Mesenchymal stem cell (in vitro differentiated cells and primary cell): ENCODE data around the gene GCNT2.
A peak's percentile ranks its signal among the peaks of the same experiment; 100 is the strongest.
"Not testable (repeated sequence)": the region's sequence is repeated elsewhere in the genome, so short reads cannot be mapped to it uniquely, and the experiment has no call there.

Experiments used
- DNase-seq: peaks from one replicate; pipeline ENCODE4 v3.0.0-alpha.2; 2013
- H2AFZ ChIP-seq: one replicate; pipeline ENCODE4 v1.6.1; 2013; ENCODE audit warnings: low read depth, mild to moderate bottlenecking, control low read depth, inconsistent platforms, low read length, moderate library complexity
- H2AK5ac ChIP-seq: 2 replicates; pipeline ENCODE4 v1.6.1; 2013; ENCODE audit warnings: low read length, moderate library complexity, mild to moderate bottlenecking, inconsistent platforms; ENCODE audit not compliant: severe bottlenecking
- H2BK120ac ChIP-seq: one replicate; pipeline ENCODE4 v1.6.1; 2013; ENCODE audit warnings: low read depth, mild to moderate bottlenecking, inconsistent platforms, low read length, moderate library complexity
- H2BK12ac ChIP-seq, 2 experiments: one replicate each; pipeline ENCODE4 v1.6.1; 2013; ENCODE audit warnings: inconsistent platforms in 2 of 2, low read length in 2 of 2, mild to moderate bottlenecking in 2 of 2, moderate library complexity in 2 of 2, control low read depth in 1 of 2
- H2BK15ac ChIP-seq: one replicate; pipeline ENCODE4 v1.6.1; 2013; ENCODE audit warnings: mild to moderate bottlenecking, low read depth, inconsistent platforms; ENCODE audit not compliant: poor library complexity, severe bottlenecking
- H2BK5ac ChIP-seq: 2 replicates; pipeline ENCODE4 v1.6.1; 2013; ENCODE audit warnings: low read depth, mild to moderate bottlenecking, low read length, control low read depth, inconsistent platforms; ENCODE audit not compliant: poor library complexity, severe bottlenecking
- H3K14ac ChIP-seq, 2 experiments: one replicate each; pipeline ENCODE4 v1.6.1; 2013; ENCODE audit warnings: inconsistent platforms in 2 of 2, low read length in 2 of 2, control low read depth in 1 of 2, mild to moderate bottlenecking in 1 of 2, moderate library complexity in 1 of 2
- H3K18ac ChIP-seq, 2 experiments: one replicate each; pipeline ENCODE4 v1.6.1; 2013; ENCODE audit warnings: inconsistent platforms in 2 of 2, low read length in 2 of 2, control low read depth in 1 of 2, low read depth in 1 of 2, mild to moderate bottlenecking in 1 of 2
- H3K23ac ChIP-seq, 2 experiments: one replicate each; pipeline ENCODE4 v1.6.1; 2013; ENCODE audit warnings: inconsistent platforms in 2 of 2, low read length in 2 of 2, mild to moderate bottlenecking in 2 of 2, moderate library complexity in 2 of 2, control low read depth in 1 of 2
- H3K27ac ChIP-seq: 2 replicates; pipeline ENCODE4 v1.5.1; 2013; ENCODE audit warnings: mild to moderate bottlenecking, moderate library complexity, low read length, control low read depth, inconsistent platforms; ENCODE audit not compliant: poor library complexity, severe bottlenecking
- H3K27me3 ChIP-seq, 2 experiments: 2 replicates each; pipeline versions ENCODE4 v1.6.1 to v1.7.0; 2013; ENCODE audit warnings: low read length in 2 of 2, mild to moderate bottlenecking in 2 of 2, moderate library complexity in 2 of 2, control low read depth in 1 of 2, inconsistent platforms in 1 of 2; ENCODE audit not compliant: control insufficient read depth in 1 of 2, insufficient read depth in 1 of 2
- H3K36me3 ChIP-seq, 2 experiments: 2 replicates each; pipeline versions ENCODE4 v1.6.1 to v1.7.0; 2013; ENCODE audit warnings: low read length in 2 of 2, control low read depth in 1 of 2, inconsistent platforms in 1 of 2, low read depth in 1 of 2, mild to moderate bottlenecking in 1 of 2; ENCODE audit not compliant: insufficient read depth in 2 of 2, control insufficient read depth in 1 of 2
- H3K4ac ChIP-seq, 2 experiments: one replicate each; pipeline ENCODE4 v1.6.1; 2013; ENCODE audit warnings: inconsistent platforms in 2 of 2, low read length in 2 of 2, mild to moderate bottlenecking in 2 of 2, moderate library complexity in 2 of 2, control low read depth in 1 of 2, low read depth in 1 of 2
- H3K4me1 ChIP-seq: 2 replicates; pipeline ENCODE4 v1.6.1; 2013; ENCODE audit warnings: low read depth, low read length, control low read depth; ENCODE audit not compliant: control insufficient read depth, insufficient read depth
- H3K4me2 ChIP-seq: 2 replicates; pipeline ENCODE4 v1.6.1; 2013; ENCODE audit warnings: low read length, mild to moderate bottlenecking, inconsistent platforms; ENCODE audit not compliant: poor library complexity, severe bottlenecking
- H3K4me3 ChIP-seq, 2 experiments: 2 replicates each; pipeline versions ENCODE4 v1.5.1 to v1.7.0; 2013; ENCODE audit warnings: low read length in 2 of 2, mild to moderate bottlenecking in 2 of 2, control low read depth in 1 of 2, low read depth in 1 of 2; ENCODE audit not compliant: insufficient read depth in 1 of 2
- H3K79me1 ChIP-seq: replicated peaks from 2 replicates; pipeline ENCODE4 v1.6.1; 2013; ENCODE audit warnings: mild to moderate bottlenecking, control low read depth, low read length, inconsistent platforms; ENCODE audit not compliant: poor library complexity, severe bottlenecking
- H3K9ac ChIP-seq: 2 replicates; pipeline ENCODE4 v1.7.0; 2013; ENCODE audit warnings: mild to moderate bottlenecking, low read length, moderate library complexity
- H3K9me3 ChIP-seq: 2 replicates; pipeline ENCODE4 v1.7.0; 2013; ENCODE audit warnings: mild to moderate bottlenecking, low read length; ENCODE audit not compliant: control insufficient read depth
- H4K8ac ChIP-seq: one replicate; pipeline ENCODE4 v1.6.1; 2013; ENCODE audit warnings: inconsistent platforms, mild to moderate bottlenecking, low read length, moderate library complexity
- H4K91ac ChIP-seq: one replicate; pipeline ENCODE4 v1.6.1; 2013; ENCODE audit warnings: mild to moderate bottlenecking, low read length, inconsistent platforms
- WGBS: methylation state at CpG from one replicate; pipeline ENCODE4 v1.1.7; 2013; ENCODE audit warnings: mixed read lengths; 5-methylcytosine and 5-hydroxymethylcytosine counted together

GCNT2 gene

DNA sequence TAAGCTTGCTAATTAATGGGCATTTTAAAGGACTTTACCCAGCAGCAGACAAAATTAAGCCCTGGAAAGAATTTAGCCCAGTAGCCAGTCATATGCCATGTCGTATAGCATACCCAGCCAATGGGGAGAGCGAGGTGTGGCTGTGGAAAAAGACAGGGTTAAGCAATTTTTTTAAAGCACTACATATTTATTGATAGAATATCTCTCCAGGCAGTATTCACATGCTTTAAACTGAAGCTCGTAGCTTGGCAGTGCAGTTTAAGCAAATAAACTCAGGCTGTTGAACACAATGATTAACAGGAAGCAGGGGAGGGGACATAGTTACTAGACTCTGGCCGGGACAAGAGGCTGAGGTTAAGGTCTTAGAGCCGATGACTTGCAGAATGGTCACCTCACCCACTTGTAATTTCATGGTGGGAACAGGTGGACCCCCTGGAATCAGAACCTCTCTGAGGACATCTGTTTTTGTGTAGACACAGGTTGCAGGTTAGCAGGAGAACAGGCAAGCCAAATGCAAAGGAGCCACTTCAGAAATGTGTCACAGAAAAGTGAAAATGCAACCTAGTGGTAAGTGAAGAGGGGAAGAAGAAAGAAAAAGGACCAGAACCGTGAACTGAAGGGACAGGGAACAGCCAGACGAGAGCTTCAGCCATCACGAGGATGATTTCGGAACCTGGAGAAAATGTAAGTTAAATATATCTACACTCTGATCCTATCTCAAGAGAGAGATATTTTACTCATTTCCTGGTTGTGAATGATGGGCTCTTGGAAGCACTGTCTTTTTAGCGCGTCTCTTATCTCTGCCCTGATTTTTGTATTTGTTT is 7.2 kb downstream of the GCNT2 start:
- Histone ChIP-seq H2AFZ (peak overlapping the region; percentile 29), H2BK12ac (no peak overlapping the region)

DNA sequence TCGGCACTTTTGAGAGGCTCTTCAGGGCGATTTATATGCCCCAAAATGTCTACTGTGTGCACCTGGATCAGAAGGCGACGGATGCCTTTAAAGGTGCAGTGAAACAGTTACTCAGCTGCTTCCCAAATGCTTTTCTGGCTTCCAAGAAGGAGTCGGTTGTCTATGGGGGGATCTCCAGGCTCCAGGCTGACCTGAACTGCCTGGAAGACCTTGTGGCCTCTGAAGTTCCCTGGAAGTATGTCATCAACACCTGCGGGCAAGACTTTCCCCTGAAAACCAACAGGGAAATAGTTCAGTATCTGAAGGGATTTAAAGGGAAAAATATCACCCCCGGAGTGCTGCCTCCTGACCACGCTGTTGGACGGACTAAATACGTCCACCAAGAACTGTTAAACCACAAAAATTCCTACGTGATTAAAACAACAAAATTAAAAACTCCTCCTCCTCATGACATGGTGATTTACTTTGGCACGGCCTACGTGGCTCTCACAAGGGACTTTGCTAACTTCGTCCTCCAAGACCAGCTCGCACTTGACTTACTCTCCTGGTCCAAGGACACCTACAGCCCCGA is 8.2 kb downstream of the GCNT2 start:
- no peak overlapping the region for H3K4me2 ChIP-seq
- H3K9ac ChIP-seq: no peak overlapping the region
- H2AK5ac ChIP-seq: no peak overlapping the region
- no peak overlapping the region for H3K14ac ChIP-seq
- no peaks in the 10 kb centered on the region for H3K36me3 ChIP-seq
- peaks cover 2% of the 10 kb centered on the region for H3K79me1 ChIP-seq
- no peaks in the 10 kb centered on the region for H3K9me3 ChIP-seq
- no peak overlapping the region for H3K23ac ChIP-seq
- no peak overlapping the region for H3K27ac ChIP-seq
- no peak overlapping the region for H2BK120ac ChIP-seq
- H2BK5ac ChIP-seq: no peak overlapping the region
- WGBS: 87% methylated on average over 16 of the region's 16 CpGs
- H3K4me3 ChIP-seq: no peak overlapping the region
- H3K27me3 ChIP-seq: no peaks in the 10 kb centered on the region
- no peak overlapping the region for H4K91ac ChIP-seq
- H3K18ac ChIP-seq: no peak overlapping the region
- no peak overlapping the region for H3K4ac ChIP-seq
- H3K4me1 ChIP-seq: peaks cover 10% of the 10 kb centered on the region
- H2BK15ac ChIP-seq: no peak overlapping the region
- no peak for DNase-seq
- H2BK12ac ChIP-seq: no peak overlapping the region
- no peak overlapping the region for H2AFZ ChIP-seq
- no peak overlapping the region for H4K8ac ChIP-seq

More for the DNA sequence above, 7.2 kb downstream of the GCNT2 start:
- Histone ChIP-seq H3K4me3 (no peak overlapping the region), H3K4me2 (peak overlapping the region; percentile 55), H3K79me1 (peaks cover 2% of the 10 kb centered on the region), H2BK15ac (no peak overlapping the region), H3K14ac (no peak overlapping the region), H2AK5ac (peak overlapping the region; percentile 8), H3K9ac (no peak overlapping the region), H3K36me3 (no peaks in the 10 kb centered on the region), H2BK5ac (no peak overlapping the region), H3K18ac (peak overlapping the region; percentile 44 to 66), H3K23ac (no peak overlapping the region), H3K4me1 (peaks cover 8% of the 10 kb centered on the region), H3K4ac (no peak overlapping the region), H4K8ac (no peak overlapping the region), H3K27ac (peak overlapping the region; percentile 67), H4K91ac (no peak overlapping the region), H3K9me3 (no peaks in the 10 kb centered on the region), H2BK120ac (no peak overlapping the region), H3K27me3 (no peaks in the 10 kb centered on the region)
- WGBS: 21% methylated on average over 7 of the region's 11 CpGs
- DNase-seq: peak; percentile 62

DNA sequence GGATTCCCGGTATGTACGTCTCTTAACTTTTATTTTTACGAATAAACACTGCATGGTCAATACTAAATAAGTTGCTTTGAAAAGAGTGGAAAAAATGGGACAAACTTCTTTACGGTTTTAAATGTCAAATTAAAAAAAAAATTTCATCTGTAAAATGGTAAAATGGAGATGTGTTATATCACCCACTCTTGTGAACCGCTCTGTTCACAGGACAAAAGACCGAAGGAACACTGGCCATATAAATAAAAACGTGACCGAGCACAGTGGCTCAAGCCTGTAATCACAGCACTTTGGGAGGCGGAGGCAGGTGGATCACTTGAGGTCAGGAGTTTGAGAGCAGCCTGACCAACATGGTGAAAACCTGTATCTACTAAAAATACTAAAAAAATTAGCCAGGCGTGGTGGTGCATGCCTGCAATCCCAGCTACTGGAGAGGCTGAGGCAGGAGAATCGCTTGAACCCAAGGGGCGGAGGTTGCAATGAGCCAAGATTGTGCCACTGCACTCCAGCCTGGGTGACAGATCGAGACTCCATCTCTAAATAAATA is 8.8 kb downstream of the GCNT2 start:
- not testable (repeated sequence) for H2BK120ac ChIP-seq, H2BK12ac ChIP-seq
- 99% methylated on average over 10 of the region's 13 CpGs for WGBS

DNA sequence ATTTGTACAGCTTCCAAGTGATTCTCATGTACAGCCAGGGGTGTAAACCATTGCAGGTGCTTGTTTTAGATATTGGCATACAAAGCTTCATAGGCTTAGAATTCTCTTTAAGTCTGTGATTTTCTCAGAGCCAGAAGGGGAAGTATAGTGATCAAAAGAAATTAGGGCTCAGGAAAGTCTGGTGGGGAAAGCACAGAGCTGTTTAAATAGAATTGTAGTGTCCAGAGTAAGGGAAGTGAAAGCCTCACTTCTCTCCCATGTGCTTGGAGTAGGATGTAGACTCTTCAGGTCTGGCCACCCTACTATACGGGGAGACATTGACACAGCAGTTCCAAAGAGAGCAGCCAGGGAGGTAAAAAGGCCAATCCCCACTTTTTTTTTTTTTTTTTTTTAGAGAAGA is 10.4 kb downstream of the GCNT2 start:
- H3K23ac ChIP-seq: no peak overlapping the region

More for the DNA sequence above, 8.8 kb downstream of the GCNT2 start:
- not testable (repeated sequence) for H2AFZ ChIP-seq, H3K9me3 ChIP-seq, H3K23ac ChIP-seq, H3K14ac ChIP-seq, H2BK5ac ChIP-seq, DNase-seq, H3K9ac ChIP-seq, H3K36me3 ChIP-seq, H4K91ac ChIP-seq, H3K79me1 ChIP-seq, H2AK5ac ChIP-seq, H2BK15ac ChIP-seq, H4K8ac ChIP-seq, H3K18ac ChIP-seq, H3K27me3 ChIP-seq, H3K4ac ChIP-seq, H3K27ac ChIP-seq, H3K4me2 ChIP-seq, H3K4me3 ChIP-seq
- H3K4me1 ChIP-seq: peaks cover 10% of the 10 kb centered on the region

More for the DNA sequence above, 10.4 kb downstream of the GCNT2 start:
- Histone ChIP-seq H2AK5ac (no peak overlapping the region), H4K91ac (no peak overlapping the region), H2BK15ac (no peak overlapping the region), H3K18ac (no peak overlapping the region), H2BK120ac (no peak overlapping the region), H3K36me3 (no peaks in the 10 kb centered on the region), H3K4ac (no peak overlapping the region), H3K4me1 (peaks cover 10% of the 10 kb centered on the region), H2BK5ac (no peak overlapping the region), H3K14ac (no peak overlapping the region), H3K9me3 (no peaks in the 10 kb centered on the region), H3K79me1 (peaks cover 4% of the 10 kb centered on the region), H4K8ac (no peak overlapping the region), H3K4me2 (no peak overlapping the region), H3K9ac (no peak overlapping the region), H2AFZ (no peak overlapping the region), H3K4me3 (no peak overlapping the region), H3K27me3 (no peaks in the 10 kb centered on the region), H3K27ac (no peak overlapping the region), H2BK12ac (no peak overlapping the region)
- WGBS: 100% methylated on average over 1 of the region's 1 CpG
- DNase-seq: no peak
